ENCODE measurements around the gene HDAC9. TPM values are rescaled to one million over a fixed set of nuclear protein-coding genes. Genes with fewer than 3 reads are reported as not detected.
"Not testable (repeated sequence)": the region's sequence is repeated elsewhere in the genome, so short reads cannot be mapped to it uniquely, and the experiment has no call there.

HDAC9 gene
- total RNA-seq, 1 experiment from 2014 or later: 4.3 TPM

- intact Hi-C loops (cut with micrococcal nuclease); BruUV-seq (replicated peaks); H3K27ac ChIP-seq (ENCODE audit: low read depth, low read length); H3K27me3 ChIP-seq (ENCODE audit: insufficient read depth, low read length); DNase-seq (ENCODE audit: low read depth, low spot score); H3K36me3 ChIP-seq (ENCODE audit: control insufficient read depth in 1 of 2, insufficient read depth in 2 of 2, low read length in 2 of 2); RAD21 ChIA-PET (ENCODE audit: low non-redundant PET in 1 of 2, low total read pairs in 2 of 2, uncharacterized antibody in 2 of 2, unreplicated experiment in 2 of 2); POLR2A ChIA-PET; ATAC-seq; CTCF ChIA-PET; H3K9ac ChIP-seq (ENCODE audit: low read length); H2AFZ ChIP-seq (ENCODE audit: low read depth, low read length, poor library complexity, severe bottlenecking); H3K9me2 ChIP-seq (ENCODE audit: insufficient read depth); H3K79me2 ChIP-seq (ENCODE audit: insufficient read depth, low read length); H3K4me1 ChIP-seq (ENCODE audit: control insufficient read depth in 1 of 2, insufficient read depth in 2 of 2, low read length in 2 of 2); H3K4me3 ChIP-seq (replicated peaks in 1 of 2; ENCODE audit: low read depth in 1 of 2, low read length in 2 of 2); H3K4me2 ChIP-seq (ENCODE audit: low read length); H3K9me3 ChIP-seq (ENCODE audit: control insufficient read depth in 1 of 2, insufficient read depth in 1 of 2, low read depth in 1 of 2, low read length in 2 of 2); H4K20me1 ChIP-seq (ENCODE audit: insufficient read depth): not testable (repeated sequence)
These were observed 240.5 kb downstream of the HDAC9 start for GRCh38 chr7:18736012-18736411.

DNA sequence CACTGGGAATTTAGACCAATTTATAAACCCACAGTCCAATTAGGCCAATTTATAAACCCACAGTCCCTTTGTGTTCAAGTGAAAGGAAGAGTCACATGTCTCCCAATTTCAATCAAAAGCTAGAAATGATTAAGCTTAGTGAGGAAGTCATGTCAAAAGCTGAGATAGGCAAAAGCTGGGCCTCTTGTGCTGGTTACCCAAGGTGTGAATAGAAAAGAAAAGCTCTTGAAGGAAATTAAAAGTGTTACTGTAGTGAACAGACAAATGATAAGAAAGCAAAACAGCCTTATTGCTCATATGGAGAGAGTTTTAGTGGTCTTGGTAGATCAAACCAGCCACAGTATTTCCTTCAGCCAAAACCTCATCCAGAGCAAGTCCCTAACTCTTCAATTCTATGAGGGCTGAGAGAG is 245.0 kb downstream of the HDAC9 start:
- no TSS peak for BruUV-seq (replicated peaks)
- TF ChIP-seq EZH2phosphoT487 (IDR thresholded peaks at IDR 0.05; ENCODE audit: borderline replicate concordance) (no peak), EGR1 (IDR thresholded peaks at IDR 0.05; ENCODE audit: low read depth) (no peak), SP1 (IDR thresholded peaks at IDR 0.05; ENCODE audit: low read depth) (no peak), ELF1 (IDR thresholded peaks at IDR 0.05; ENCODE audit: borderline replicate concordance, low read depth) (no peak), JUND (IDR thresholded peaks at IDR 0.05) (no peak), ZBTB33 (IDR thresholded peaks at IDR 0.05; ENCODE audit: extremely low read depth, insufficient replicate concordance, low read length) (no peak), POLR2A (IDR thresholded peaks at IDR 0.05; ENCODE audit: borderline replicate concordance, extremely low read depth, insufficient read depth, insufficient read length) (no peak), EZH2 (IDR thresholded peaks at IDR 0.05) (no peak), ZFX (IDR thresholded peaks at IDR 0.05) (no peak)
- no peaks in the 10 kb centered on the region for H3K9me3 ChIP-seq (ENCODE audit: control insufficient read depth in 1 of 2, insufficient read depth in 1 of 2, low read depth in 1 of 2, low read length in 2 of 2)
- no peaks in the 10 kb centered on the region for H3K36me3 ChIP-seq (ENCODE audit: control insufficient read depth in 1 of 2, insufficient read depth in 2 of 2, low read length in 2 of 2)
- no peaks in the 10 kb centered on the region for H4K20me1 ChIP-seq (ENCODE audit: insufficient read depth)
- intact Hi-C loops (cut with micrococcal nuclease): no loop called here
- no peak overlapping the region for H3K9ac ChIP-seq (ENCODE audit: low read length)
- H3K27me3 ChIP-seq (ENCODE audit: insufficient read depth, low read length): no peaks in the 10 kb centered on the region
- H3K4me2 ChIP-seq (ENCODE audit: low read length): no peak overlapping the region
- H3K9me2 ChIP-seq (ENCODE audit: insufficient read depth): no peaks in the 10 kb centered on the region; the same call in 1 of the 2 replicates
- H2AFZ ChIP-seq (ENCODE audit: low read depth, low read length, poor library complexity, severe bottlenecking): no peak overlapping the region
- RAD21 ChIA-PET (ENCODE audit: low non-redundant PET in 1 of 2, low total read pairs in 2 of 2, uncharacterized antibody in 2 of 2, unreplicated experiment in 2 of 2): no interaction called here
- ATAC-seq (no peak), DNase-seq (ENCODE audit: low read depth, low spot score) (no peak)
- no peak overlapping the region for H3K4me3 ChIP-seq (replicated peaks in 1 of 2; ENCODE audit: low read depth in 1 of 2, low read length in 2 of 2)
- H3K79me2 ChIP-seq (ENCODE audit: insufficient read depth, low read length): no peaks in the 10 kb centered on the region
- H3K27ac ChIP-seq (ENCODE audit: low read depth, low read length): no peak overlapping the region
- H3K4me1 ChIP-seq (ENCODE audit: control insufficient read depth in 1 of 2, insufficient read depth in 2 of 2, low read length in 2 of 2): no peaks in the 10 kb centered on the region
- CTCF ChIA-PET: no interaction called here
- POLR2A ChIA-PET: no interaction called here
